Superior temporal gyrus (tissue), 1 donor: ENCODE results near the gene CRY2.

Experiments
- DNase-seq: peaks from one replicate; pipeline ENCODE4 v3.0.0-alpha.2; 2016; ENCODE audit errors: extremely low spot score

CRY2 gene

DNA sequence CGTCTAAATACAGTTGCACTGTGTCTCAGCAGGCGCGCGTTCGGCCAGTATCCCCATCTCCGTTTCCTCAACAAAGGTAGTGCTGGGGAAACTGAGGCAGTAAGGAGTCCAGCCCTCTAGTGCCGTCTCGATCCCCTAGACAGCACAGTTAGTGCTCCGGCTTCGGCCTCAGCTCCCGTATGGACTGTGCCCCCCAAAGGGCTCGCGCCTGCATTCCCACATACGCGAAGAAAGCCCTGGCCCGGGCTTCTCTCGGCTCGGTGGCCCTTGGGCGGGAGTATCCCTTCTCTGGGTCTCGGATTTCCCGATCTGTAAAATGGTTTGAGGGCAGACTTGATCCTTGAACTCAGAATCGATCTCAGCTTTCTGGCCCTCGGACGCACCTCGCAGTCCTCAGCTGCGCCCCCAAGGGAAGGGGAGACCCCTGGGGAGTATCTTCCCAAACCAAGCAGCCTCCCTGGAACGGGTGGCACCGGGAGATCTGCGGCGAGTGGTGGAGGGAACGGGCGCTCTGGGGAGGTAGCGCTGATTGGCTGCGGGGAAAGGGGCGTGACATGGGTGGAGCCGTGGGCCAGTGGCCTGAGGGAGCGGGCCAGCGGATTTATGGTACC lies 71.2 kb downstream of the CRY2 start:
- peak; percentile 87 for DNase-seq

DNA sequence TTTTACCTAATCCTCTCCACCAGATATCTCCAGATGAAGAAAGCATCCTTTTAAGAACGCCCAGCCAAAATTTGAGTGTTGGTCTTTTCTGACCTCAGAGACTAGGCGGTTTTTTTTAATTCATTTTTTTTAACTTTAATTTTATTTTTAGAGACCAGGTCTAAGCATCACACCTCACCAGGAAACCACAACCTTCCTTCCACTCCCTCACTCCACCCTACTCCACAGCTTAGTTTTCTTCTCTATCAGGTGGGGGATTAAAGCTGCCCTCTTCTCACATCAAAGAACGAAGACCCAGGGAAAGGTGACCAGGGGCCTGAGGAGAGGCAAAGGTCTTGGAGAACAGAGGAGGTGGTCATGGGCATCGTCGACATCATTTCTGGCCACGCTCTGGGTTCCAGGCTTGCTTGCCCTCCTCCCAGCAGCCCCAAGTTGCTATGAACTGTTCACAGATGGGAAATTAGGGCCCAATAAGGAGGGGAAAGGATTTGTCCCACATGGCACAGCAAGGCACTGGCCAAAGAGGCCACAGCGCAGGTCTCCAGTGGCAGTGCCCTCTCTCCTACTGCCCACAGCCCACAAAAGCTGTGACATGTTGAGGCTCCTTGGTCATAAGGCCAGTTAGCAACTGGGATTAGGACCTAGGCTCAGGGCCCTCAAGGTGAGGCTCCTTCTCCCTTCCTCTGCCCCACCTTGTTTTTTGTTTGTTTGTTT lies 71.8 kb downstream of the CRY2 start:
- no peak for DNase-seq

DNA sequence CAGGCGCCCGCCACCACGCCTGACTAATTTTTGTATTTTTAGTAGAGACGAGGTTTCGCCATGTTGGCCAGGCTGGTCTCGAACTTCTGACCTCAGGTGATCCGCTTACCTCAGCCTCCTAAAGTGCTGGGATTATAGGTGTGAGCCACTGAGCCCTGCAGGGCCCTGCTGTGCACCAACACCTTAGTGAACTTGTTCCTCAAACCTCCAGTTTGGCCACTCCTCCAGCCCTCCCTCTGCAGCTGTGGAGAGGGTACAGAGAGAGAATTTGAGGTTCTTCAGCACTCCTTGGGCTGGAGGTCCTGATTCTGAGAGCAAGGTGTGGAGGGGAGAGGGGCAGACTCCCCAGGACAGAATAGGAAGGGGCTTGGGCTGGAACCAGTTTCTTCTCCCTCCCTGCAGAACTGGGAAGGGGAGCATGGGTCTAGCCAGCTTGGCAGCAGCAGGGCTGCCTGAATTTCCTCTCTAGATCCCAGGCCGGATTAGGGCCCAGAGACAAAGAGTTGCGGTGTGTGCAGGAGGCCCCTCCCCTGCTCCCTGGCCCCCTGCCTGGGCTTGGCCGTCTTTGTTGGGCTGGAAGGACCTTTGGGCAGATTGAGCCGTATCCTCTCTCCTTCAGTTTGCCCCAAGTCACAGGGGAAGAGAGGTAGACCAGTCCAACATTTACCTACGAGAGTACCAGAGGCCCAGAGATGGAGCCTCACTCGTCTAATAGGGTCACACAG lies 72.7 kb downstream of the CRY2 start:
- no peak for DNase-seq

DNA sequence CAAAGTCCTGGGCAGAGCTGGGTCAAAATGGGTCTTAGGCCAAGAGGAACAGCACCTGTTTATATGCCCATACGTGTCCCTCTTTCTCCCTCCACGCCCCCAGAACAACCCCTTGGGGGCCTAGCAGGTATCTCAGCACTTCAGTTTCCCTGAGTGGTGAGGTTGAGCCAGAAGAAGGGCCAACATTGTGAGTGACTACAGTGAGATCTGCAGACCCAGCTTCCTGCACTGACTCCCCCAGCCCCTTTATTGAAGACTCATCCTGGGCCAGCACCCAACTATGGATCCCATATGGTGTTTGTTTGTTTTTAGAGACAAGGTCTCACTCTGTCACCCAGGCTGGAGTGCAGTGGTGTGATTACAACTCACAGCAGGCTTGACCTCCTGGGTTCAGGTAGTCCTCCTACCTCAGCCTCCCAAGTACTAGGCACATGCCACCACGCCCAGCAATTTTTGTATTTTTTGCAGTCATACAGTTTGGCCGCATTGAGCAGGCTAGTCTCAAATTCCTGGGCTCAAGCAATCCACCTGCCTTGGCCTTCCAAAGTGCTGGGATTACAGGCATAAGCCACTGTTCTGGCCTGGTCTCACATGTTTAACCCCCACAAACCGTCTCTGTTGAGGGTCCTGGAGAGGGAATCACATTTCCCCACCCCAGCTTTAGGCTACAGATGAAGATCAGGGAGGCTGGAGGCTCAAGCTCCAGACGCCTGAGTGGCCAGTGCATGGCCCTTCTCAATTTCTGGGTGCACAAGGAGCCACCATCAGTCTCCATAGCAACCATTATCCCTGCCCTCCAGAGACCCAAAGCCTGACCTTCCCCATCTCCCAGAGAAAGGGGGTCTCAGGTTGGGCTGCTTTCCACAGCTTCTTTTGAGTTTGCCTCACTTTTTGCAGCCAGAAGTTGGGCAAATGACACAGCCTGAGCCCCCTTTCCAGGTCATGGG lies 73.5 kb downstream of the CRY2 start:
- no peak for DNase-seq

DNA sequence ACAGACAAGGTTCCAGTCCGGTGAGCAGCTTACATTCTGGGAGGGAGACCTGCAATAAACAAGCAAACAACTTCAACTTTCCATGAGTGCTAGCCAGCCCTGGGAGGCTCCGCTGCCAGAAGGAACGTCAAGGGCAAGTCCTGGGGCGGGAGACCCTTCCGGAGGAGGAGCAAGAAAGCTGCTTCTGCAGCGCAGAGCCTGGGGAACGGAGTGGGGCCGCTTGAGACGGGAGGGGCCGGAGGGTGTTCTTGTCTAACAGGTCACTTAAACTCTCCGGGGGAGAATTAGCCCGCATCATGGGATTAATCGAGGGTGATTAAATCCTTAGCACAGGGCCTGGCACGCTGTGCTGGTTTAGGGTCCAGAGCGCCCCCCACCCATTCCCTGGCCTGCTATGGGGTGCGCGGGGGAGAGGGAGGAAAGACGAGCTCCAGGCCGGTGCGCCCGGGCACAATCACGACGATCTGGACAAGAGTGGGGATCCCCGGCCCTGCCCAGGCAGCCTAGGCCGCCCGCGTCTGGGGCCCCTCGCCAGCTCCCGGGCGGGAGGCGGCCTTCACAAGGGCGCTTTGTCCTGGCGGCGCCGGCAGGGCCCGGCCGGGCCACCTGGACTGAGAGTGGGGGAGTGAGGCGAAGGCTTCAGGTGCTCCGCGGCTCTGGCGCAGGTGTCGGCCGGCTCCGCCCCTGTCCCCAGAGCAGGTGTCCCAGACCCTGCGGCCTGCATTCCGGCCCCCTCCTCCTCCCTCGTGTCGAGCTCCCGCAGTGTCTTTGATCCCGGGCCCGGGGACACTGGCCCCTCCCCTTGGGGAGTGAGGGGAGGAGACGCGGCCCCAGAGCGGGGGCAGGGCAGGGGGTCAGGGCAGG lies 74.5 kb downstream of the CRY2 start:
- DNase-seq: no peak

DNA sequence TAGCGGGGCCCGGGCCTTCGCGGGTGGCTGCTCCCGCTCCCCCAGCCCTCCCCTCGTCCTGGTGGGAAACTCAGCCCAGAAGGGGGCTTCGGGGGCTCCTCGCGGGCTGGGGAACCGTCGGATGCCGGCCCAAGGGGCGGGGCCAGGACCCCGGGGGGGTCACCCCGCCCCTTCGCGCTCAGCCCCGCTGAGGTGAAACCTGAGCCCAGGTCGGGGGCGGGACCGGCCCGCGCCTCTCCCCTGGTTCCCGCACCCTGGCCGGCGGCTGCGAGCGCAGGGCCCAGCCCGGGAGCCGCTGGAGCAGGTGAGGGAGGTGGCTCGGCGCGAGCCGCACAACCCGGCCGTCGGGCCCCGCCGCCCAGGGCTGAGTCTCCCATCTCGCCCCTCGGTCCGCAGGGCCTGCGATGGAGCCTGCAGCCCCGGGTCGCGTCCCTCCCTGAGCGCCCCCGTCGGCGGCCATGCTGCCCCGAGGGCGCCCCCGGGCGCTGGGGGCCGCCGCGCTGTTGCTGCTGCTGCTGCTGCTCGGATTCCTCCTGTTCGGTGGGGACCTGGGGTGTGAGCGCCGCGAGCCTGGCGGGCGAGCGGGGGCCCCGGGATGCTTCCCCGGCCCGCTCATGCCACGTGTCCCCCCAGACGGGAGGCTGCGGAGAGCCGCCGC lies 75.3 kb downstream of the CRY2 start, which contains the start of gene LARGE2:
TSS of gene LARGE2 (plus strand) at position 232 of the 658 bp plus-strand sequence. CDS start at position 459, 227 bp downstream.
- DNase-seq: no peak

DNA sequence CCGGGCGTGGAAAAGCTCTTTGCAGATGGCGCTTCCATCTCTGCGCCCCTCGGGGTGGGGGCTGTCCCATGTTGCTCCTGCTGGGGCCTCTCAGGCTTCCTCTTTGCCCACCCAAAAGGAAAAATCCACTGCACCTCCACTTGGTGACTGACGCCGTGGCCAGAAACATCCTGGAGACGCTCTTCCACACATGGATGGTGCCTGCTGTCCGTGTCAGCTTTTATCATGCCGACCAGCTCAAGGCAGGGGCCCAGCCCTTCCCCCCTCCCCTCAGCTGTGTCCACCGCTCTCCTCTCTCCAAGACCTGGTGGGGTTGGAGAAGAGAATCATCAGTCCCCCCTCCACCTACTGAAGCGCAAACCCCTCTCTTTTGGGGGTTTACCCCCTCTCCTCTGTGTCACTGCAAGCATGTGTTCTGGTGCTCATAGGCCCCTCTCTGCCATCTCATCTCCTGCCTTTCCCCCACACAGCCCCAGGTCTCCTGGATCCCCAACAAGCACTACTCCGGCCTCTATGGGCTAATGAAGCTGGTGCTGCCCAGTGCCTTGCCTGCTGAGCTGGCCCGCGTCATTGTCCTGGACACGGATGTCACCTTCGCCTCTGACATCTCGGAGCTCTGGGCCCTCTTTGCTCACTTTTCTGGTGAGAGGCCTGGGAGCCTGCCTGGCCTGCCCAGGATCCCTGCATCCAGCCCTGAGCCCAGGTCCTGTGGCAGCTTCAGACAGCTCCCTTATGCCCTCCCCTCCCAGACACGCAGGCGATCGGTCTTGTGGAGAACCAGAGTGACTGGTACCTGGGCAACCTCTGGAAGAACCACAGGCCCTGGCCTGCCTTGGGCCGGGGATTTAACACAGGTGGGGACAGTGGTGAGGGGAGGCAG lies 77.0 kb downstream of the CRY2 start:
- no peak for DNase-seq

DNA sequence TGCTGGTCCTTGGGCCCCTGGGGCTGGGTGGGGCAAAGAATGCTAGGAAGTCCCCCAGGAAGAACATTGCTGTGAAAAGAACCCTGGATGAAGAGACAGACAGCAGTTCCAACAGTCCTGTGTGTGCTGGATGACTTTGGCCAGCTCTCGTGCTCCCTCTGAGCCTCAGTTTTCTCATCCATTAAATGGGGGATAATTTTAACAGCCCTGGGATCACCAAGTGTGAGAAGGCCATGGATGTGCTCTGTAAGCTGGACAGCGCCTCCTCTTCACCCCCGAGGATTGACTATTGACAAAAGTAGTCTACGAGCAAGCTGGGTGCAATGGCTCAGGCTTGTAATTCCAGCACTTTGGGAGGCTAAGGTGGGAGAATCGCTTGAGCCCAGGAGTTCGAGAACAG lies 77.7 kb downstream of the CRY2 start:
- DNase-seq: no peak

DNA sequence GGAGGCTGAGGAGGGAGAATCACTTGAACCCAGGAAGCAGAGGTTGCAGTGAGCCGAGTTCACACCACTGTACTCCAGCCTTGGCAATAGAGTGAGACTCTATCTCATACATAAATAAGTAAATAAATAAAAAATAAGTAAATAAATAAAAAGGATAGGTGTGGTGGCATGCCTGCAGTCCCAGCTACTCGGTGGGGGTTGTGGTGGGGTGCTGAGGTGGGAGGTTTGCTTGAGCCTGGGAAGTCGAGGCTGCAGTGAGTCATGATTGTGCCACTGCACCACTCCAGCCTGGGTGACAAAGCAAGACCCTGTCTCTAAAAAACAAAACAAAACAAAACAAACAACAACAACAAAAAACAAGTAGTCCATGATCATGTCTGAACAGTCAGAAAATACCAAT lies 78.3 kb downstream of the CRY2 start:
- DNase-seq: no peak

DNA sequence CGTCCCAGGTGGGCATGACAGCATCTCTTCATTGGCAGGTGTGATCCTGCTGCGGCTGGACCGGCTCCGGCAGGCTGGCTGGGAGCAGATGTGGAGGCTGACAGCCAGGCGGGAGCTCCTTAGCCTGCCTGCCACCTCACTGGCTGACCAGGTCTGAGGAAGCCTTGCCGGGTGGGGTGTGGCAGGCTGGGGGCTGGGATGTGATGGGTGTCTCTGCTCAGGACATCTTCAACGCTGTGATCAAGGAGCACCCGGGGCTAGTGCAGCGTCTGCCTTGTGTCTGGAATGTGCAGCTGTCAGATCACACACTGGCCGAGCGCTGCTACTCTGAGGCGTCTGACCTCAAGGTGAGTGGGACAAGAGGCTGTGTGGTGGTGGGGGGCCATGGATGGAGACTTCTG lies 78.7 kb downstream of the CRY2 start:
- DNase-seq: no peak

DNA sequence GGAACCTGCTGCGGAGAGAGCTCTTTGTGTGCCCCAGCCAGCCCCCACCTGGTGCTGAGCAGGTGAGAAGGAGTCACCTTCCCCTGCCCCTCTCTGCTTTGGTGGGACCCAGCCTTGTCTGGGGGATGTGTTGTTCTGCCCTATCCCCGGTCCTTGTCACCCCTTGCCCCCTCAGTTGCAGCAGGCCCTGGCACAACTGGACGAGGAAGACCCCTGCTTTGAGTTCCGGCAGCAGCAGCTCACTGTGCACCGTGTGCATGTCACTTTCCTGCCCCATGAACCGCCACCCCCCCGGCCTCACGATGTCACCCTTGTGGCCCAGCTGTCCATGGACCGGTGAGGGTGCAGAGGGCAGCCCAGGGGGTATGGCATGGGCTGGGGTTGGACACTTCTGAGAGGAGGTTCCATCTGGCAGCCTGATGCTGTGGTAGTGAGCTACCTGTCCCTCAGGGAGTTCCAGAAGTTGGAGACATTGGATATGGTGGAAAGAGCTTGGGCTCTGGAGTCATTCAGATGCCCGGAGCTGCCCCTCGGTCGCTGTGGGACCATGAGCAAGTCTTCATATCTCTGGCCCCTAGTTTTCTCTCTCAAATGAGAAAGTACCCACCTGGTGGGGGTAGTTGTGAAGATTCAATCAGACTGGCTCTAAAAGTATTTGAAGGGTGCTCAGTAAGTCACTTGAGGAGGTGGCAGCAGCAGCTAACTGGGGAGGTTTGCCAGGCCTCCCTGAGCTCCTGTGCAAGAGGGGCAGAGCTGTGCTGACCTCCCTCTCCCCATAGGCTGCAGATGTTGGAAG lies 79.5 kb downstream of the CRY2 start:
- no peak for DNase-seq

DNA sequence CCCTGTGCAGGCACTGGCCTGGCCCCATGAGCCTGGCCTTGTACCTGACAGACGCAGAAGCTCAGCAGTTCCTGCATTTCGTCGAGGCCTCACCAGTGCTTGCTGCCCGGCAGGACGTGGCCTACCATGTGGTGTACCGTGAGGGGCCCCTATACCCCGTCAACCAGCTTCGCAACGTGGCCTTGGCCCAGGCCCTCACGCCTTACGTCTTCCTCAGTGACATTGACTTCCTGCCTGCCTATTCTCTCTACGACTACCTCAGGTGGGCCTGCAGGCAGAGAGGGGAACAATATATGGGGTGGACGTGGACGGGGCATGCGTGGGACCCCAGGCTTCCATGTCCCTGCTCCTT lies 80.0 kb downstream of the CRY2 start:
- no peak for DNase-seq

DNA sequence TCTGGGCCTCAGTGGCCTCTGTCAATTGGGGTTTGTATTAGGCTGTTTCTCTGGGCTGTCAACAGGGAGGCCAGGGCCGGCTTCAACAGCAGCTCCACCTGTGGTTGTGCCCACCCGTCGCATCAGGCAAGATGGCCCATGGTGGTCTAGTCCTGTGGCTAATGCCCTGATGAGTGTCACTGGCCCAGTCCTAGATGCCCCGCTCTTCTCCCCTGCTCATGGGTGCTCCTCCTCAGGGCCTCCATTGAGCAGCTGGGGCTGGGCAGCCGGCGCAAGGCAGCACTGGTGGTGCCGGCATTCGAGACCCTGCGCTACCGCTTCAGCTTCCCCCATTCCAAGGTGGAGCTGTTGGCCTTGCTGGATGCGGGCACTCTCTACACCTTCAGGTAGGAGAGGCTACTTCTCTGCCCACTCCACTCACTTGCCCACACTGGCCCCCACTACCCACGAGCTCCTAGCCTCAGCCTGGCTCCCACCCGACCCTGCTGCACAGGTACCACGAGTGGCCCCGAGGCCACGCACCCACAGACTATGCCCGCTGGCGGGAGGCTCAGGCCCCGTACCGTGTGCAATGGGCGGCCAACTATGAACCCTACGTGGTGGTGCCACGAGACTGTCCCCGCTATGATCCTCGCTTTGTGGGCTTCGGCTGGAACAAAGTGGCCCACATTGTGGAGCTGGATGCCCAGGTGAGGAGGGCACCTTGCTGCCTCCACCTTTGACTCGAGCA lies 80.6 kb downstream of the CRY2 start:
- no peak for DNase-seq

DNA sequence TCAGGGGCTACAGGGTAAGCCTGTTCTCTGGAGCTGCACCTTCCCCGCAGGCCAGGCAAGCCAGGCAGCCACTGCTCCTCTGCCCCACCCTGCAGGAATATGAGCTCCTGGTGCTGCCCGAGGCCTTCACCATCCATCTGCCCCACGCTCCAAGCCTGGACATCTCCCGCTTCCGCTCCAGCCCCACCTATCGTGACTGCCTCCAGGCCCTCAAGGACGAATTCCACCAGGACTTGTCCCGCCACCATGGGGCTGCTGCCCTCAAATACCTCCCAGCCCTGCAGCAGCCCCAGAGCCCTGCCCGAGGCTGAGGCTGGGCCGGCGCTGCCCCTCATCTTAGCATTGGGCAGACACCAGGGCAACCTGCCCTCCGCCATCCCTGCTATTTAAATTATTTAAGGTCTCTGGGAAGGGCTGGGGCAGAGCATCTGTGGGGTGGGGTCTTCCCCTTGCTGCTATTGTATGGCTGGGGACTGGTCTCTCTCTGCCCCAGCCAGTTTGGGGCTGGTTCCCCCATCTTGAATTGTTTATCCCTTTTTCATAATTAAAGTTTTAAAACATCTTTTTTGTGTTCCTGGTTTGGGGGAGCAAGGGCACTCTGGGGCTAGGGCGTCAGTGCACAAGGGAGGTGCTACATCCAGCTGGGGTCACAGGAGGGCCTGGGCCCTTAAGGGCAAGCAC lies 81.4 kb downstream of the CRY2 start:
- DNase-seq: no peak

DNA sequence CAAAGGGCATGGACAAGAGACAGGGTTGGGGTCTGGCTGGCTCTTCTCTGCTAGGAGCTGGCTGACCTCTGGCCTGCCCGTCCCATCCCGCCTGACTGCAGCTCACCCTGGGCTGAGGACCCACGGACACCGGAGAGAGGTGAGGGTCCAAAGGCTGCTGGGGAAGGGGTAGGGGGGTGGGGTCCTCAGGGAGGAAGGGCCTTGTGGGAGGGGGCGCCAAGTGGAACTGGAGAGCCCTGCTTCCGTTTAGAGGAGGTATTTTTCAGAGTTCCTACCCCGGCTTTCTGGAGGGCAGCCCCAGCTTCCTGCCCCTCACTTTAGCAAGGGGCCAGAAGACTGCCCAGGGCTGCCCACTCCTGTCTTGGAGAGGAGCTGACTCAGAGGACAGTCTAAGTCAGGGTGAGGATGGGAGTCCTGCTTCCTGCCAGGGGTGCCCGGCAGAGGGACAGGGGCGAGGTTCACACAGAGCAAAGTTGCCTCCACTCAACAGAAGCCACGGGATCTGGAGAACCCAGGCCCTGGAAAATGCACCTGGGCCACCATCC lies 82.3 kb downstream of the CRY2 start:
- no peak for DNase-seq

DNA sequence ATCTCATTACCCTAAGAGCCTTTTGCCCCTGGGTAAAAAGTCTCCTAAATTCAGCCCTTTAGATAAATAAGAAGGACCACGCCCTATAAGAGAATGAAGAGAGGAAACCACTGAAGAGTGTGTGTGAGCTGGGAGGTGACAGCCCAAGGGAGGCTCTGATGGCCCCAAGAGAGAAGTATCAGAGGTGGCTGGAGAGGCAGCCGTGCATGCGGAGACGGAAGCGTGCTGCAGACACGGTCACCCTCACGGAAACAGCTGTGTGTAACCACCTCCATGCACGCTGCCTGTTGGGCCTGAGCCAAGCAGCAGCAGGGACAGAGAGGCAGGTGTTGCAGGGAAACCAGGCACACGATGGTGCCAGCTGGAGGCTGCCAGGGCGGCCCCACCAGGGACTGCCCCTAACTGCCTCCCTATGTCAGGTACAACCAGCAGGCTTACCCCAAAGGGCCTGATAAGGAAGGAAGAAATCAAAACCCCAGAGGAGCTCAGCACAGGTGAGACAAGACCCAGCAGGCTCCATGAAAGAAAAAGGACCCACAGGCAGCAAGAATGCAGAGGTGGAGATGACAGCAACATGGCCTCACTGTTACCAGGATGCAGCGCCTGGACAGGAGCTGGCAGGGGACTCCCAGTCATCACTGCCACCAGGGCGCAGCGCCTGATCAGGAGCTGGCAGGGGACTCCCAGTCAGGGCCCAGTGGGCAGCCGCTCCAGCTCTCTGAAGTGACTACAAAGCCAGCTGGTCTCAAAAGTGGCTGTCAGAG lies 82.9 kb downstream of the CRY2 start:
- DNase-seq: no peak
